Kidney (tissue), 14 donors: ENCODE results near the gene SLC25A52. TPM values are rescaled to one million over a fixed set of nuclear protein-coding genes. Genes with fewer than 3 reads are reported as not detected.
"Not testable (repeated sequence)": the region's sequence is repeated elsewhere in the genome, so short reads cannot be mapped to it uniquely, and the experiment has no call there.

Experiments
- DNase-seq, 5 donors: peaks; one replicate each; pipeline ENCODE4 v3.0.0-alpha.2; 2013 to 2020
- FAIRE-seq: peaks from 2 replicates; lab custom pipeline; 2012; peaks lifted over from hg19 to GRCh38; lab: Jason Lieb, UNC
- H3K27ac ChIP-seq, 2 donors: one replicate each; pipeline ENCODE4 v1.7.0; 2013; ENCODE audit warnings: low read depth in 2 of 2, low read length in 2 of 2, inconsistent platforms in 1 of 2
- H3K27me3 ChIP-seq: one replicate; pipeline ENCODE4 v1.7.1; 2013; ENCODE audit warnings: low read length, inconsistent platforms; ENCODE audit not compliant: control insufficient read depth, insufficient read depth
- H3K36me3 ChIP-seq, 3 donors: one replicate each; pipeline versions ENCODE4 v1.7.0 to v1.7.1; 2013; ENCODE audit warnings: low read length in 3 of 3, control low read depth in 1 of 3, inconsistent platforms in 1 of 3; ENCODE audit not compliant: insufficient read depth in 3 of 3, control insufficient read depth in 2 of 3
- H3K4me1 ChIP-seq, 3 donors: one replicate each; pipeline versions ENCODE4 v1.7.0 to v1.7.1; 2013; ENCODE audit warnings: low read length in 3 of 3, inconsistent platforms in 1 of 3, low read depth in 1 of 3; ENCODE audit not compliant: control insufficient read depth in 2 of 3, insufficient read depth in 2 of 3
- H3K4me3 ChIP-seq, 3 donors: one replicate each; pipeline versions ENCODE4 v1.7.0 to v1.8.1; 2013; ENCODE audit warnings: low read length in 3 of 3, control low read depth in 1 of 3, inconsistent platforms in 1 of 3
- H3K9ac ChIP-seq, 3 donors: one replicate each; pipeline versions ENCODE4 v1.7.0 to v1.7.1; 2013; ENCODE audit warnings: low read length in 3 of 3, control low read depth in 1 of 3, inconsistent platforms in 1 of 3
- H3K9me3 ChIP-seq, 3 donors: one replicate each; pipeline versions ENCODE4 v1.7.0 to v1.7.1; 2013; ENCODE audit warnings: low read length in 3 of 3, control low read depth in 1 of 3, inconsistent platforms in 1 of 3; ENCODE audit not compliant: control insufficient read depth in 2 of 3, insufficient read depth in 1 of 3
- CTCF ChIP-seq: IDR thresholded peaks from 3 replicates; pipeline ENCODE4 v1.5.1; 2012; ENCODE audit warnings: mild to moderate bottlenecking, moderate library complexity, borderline replicate concordance; ENCODE audit not compliant: insufficient read depth; ENCODE audit errors: extremely low read depth
- intact Hi-C: fragments of 100-400 bp; cut with DNase I; formaldehyde crosslinking; loops from one replicate; pipeline ENCODE4 v1.11.1; 2022
- polyA plus RNA-seq: library from polyadenylated mRNA; stranded (reverse); fragments of 350-450 nt; fragmentation: Illumina TruSeq; extraction: RNeasy Lipid Tissue Mini Kit (QIAGEN cat#74804); gene quantifications from one replicate; pipeline ENCODE4 v1.2.3, GENCODE V29; 2014; ENCODE audit warnings: low read depth, low replicate concordance; ENCODE audit not compliant: insufficient read depth
- total RNA-seq: library from RNA; stranded (reverse); fragmentation: NEBNext Ultra II Directional; extraction: Animal tissue kit (Norgen Biotek cat#: 25700); gene quantifications from one replicate; pipeline ENCODE4 v1.2.1, GENCODE V29; 2021
- donor health status: control.
- donor health status: control.
- donor health status: control.
- donor health status: control.
- donor health status: control.
- donor health status: DM: yes; HTN: yes; CAD: no.
- donor health status: Normal renal cell carcinoma (clear cell type).

The SLC25A52 gene
- total and polyA plus RNA-seq, 2 donors from 2014 or later: not detected

- intact Hi-C loops: no loop called here
- DNase-seq (no peak), FAIRE-seq (no peak)
- Histone ChIP-seq H3K9me3 (no peaks in the 10 kb centered on the region), H3K27ac (no peak overlapping the region), H3K4me1 (no peaks in the 10 kb centered on the region), H3K36me3 (no peaks in the 10 kb centered on the region), H3K27me3 (no peaks in the 10 kb centered on the region), H3K4me3 (no peak overlapping the region), H3K9ac (no peak overlapping the region)
- no peak for TF ChIP-seq CTCF
These were observed 24.1 kb downstream of the SLC25A52 start for GRCh38 chr18:31736630-31737029.

GRCh38 chr18:31731628-31732027 lies 29.1 kb downstream of the SLC25A52 start:
- DNase-seq (no peak), FAIRE-seq (no peak)
- Histone ChIP-seq H3K9me3 (no peaks in the 10 kb centered on the region), H3K36me3 (no peaks in the 10 kb centered on the region), H3K9ac (no peak overlapping the region), H3K4me1 (no peaks in the 10 kb centered on the region), H3K27ac (no peak overlapping the region), H3K27me3 (no peaks in the 10 kb centered on the region), H3K4me3 (no peak overlapping the region)
- TF ChIP-seq CTCF: no peak
- intact Hi-C loops: no loop called here

GRCh38 chr18:31729196-31729595 lies 31.5 kb downstream of the SLC25A52 start:
- H3K27me3 ChIP-seq, H3K4me3 ChIP-seq, intact Hi-C loops, DNase-seq, H3K9ac ChIP-seq, H3K9me3 ChIP-seq, H3K27ac ChIP-seq, H3K36me3 ChIP-seq, FAIRE-seq, H3K4me1 ChIP-seq: not testable (repeated sequence)

- Histone ChIP-seq H3K4me3 (peak overlapping the region; percentile 53 to 80 (median 56)), H3K27me3 (no peaks in the 10 kb centered on the region), H3K9ac (peak overlapping the region; percentile 19 to 75 (median 49)), H3K9me3 (peaks cover 0 to 5% (median 0%) of the 10 kb centered on the region in 3 donors), H3K27ac (no peak overlapping the region), H3K4me1 (peaks cover 0 to 9% (median 0%) of the 10 kb centered on the region in 3 donors), H3K36me3 (no peaks in the 10 kb centered on the region)
- FAIRE-seq: no peak
- no peak for TF ChIP-seq CTCF
- peak; percentile 21 to 77 (median 37) for DNase-seq
- intact Hi-C loops: loop anchor here (5.0 kb wide), 1 partner anchor 162 kb away; no protein-coding TSS in a partner anchor
These were observed 36.5 kb downstream of the SLC25A52 start for GRCh38 chr18:31723990-31724711.
